ENCODE measurements around the gene CCL24.
"Not testable (repeated sequence)": the region's sequence is repeated elsewhere in the genome, so short reads cannot be mapped to it uniquely, and the experiment has no call there.

Gene CCL24

GRCh38 chr7:75813781-75814236, at the start of gene CCL24:
Gene CCL24, minus strand, starts transcription at chr7:75813806. Its CDS starts 91 bp downstream, at chr7:75813715.
- peak; percentile 16 for DNase-seq

GRCh38 chr7:75861636-75862035, 48.0 kb upstream of the CCL24 start:
- DNase-seq: no peak

GRCh38 chr7:75858410-75858809, 44.8 kb upstream of the CCL24 start:
- DNase-seq: no peak

GRCh38 chr7:75856536-75856935, 42.9 kb upstream of the CCL24 start:
- DNase-seq: peak; percentile 76

- not testable (repeated sequence) for DNase-seq
Measured at GRCh38 chr7:75854813-75855345, 41.3 kb upstream of the CCL24 start.

- DNase-seq: no peak
Measured at GRCh38 chr7:75854233-75854632, 40.6 kb upstream of the CCL24 start.

- DNase-seq: peak; percentile 63
Measured at GRCh38 chr7:75850235-75850634, 36.6 kb upstream of the CCL24 start.

- DNase-seq: no peak
Measured at GRCh38 chr7:75849573-75849972, 36.0 kb upstream of the CCL24 start.

- peak; percentile 13 for DNase-seq
Measured at GRCh38 chr7:75847707-75848106, 34.1 kb upstream of the CCL24 start.

- not testable (repeated sequence) for DNase-seq
Measured at GRCh38 chr7:75845132-75845531, 31.5 kb upstream of the CCL24 start.

- DNase-seq: no peak
Measured at GRCh38 chr7:75844158-75844557, 30.6 kb upstream of the CCL24 start.

GRCh38 chr7:75843613-75844116, 30.1 kb upstream of the CCL24 start:
- DNase-seq: no peak

- peak; percentile 53 for DNase-seq
Measured at GRCh38 chr7:75842836-75843446, 29.3 kb upstream of the CCL24 start.

- no peak for DNase-seq
Measured at GRCh38 chr7:75840029-75840428, 26.4 kb upstream of the CCL24 start.

GRCh38 chr7:75838281-75838930, 24.8 kb upstream of the CCL24 start:
- DNase-seq: not testable (repeated sequence)

- DNase-seq: no peak
Measured at GRCh38 chr7:75836798-75837197, 23.2 kb upstream of the CCL24 start.

- DNase-seq: no peak
Measured at GRCh38 chr7:75835688-75836285, 22.2 kb upstream of the CCL24 start.

- not testable (repeated sequence) for DNase-seq
Measured at GRCh38 chr7:75833662-75834061, 20.1 kb upstream of the CCL24 start.

- DNase-seq: no peak
Measured at GRCh38 chr7:75830978-75831377, 17.4 kb upstream of the CCL24 start.

GRCh38 chr7:75829656-75830055, 16.1 kb upstream of the CCL24 start:
- DNase-seq: not testable (repeated sequence)

GRCh38 chr7:75823198-75823910, 9.7 kb upstream of the CCL24 start:
- DNase-seq: no peak

GRCh38 chr7:75820688-75821087, 7.1 kb upstream of the CCL24 start:
- no peak for DNase-seq

GRCh38 chr7:75819711-75820110, 6.1 kb upstream of the CCL24 start:
- no peak for DNase-seq

Measured in hematopoietic multipotent progenitor cell treated with erythropoietin and hydrocortisone succinate and interleukin-3 and kit ligand, for 6 days (in vitro differentiated cells).